VCaP (cell line): ENCODE results near the gene GPX8.
A peak's percentile ranks its signal among the peaks of the same experiment; 100 is the strongest.

Experiments used
- H3K27ac ChIP-seq: fragments of 450-650 bp; 2 replicates; pipeline ENCODE4 v1.5.1; 2017
- CTCF ChIP-seq: fragments of 450-650 bp; conservative IDR thresholded peaks from 2 replicates; pipeline ENCODE4 v1.5.1; 2017; ENCODE audit warnings: mild to moderate bottlenecking, moderate library complexity

Gene GPX8

GRCh38 chr5:55140908-55141665, 18.9 kb upstream of the GPX8 start:
- no peak overlapping the region for H3K27ac ChIP-seq
- TF ChIP-seq CTCF: no peak

DNA sequence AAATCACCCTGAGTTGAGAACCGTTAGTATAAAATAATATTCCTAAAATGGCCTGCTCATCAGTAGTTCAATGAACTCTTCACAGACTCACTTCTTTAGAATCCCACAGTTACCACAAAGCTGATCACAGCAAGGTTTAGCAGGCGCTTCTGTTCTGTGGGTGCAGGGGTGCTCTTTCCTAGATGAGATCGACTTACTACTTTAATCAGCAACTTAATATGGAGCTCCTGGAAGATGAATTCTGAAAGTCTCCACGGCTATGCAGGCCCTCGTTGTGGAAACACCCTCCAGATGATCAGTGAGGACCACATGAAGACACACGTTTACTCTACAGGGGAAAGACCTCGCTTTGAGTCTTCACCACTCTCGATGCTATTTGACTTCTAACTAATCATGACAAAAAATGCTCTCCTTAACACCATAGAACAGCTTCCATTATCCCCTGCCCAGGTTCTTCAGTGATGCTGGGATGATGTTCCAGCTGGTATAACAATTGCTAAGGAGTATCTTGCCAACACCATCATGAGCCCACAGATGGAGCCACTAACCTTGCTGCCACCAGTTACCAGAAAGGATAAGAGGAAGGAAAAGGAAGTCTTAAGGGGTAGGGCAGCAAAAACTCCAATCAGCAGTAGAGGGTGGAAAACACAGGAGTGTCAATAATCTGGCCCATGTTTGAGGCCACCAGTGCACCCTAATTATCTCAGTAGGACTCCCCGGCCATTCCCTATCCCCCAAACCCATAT, 17.9 kb upstream of the GPX8 start:
- no peak overlapping the region for H3K27ac ChIP-seq

DNA sequence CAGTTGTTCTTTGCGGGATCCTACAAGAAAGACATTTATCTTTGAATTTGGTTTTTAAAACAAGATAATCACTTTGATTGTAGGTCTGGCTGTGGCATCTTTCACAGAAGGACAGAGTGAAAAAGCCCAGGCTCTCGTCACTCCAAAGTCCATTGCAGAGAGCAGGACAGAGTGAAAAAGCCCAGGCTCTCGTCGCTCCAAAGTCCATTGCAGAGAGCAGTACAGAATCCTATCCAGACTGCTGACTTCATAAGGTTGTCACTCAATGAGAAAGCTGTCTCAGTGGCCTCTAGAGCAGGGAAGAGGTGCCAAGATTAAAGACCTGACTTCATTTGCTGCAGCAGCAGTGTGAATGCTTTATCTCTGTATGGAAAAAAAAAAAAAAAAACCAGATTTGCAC, 16.3 kb upstream of the GPX8 start:
- TF ChIP-seq CTCF: no peak
- H3K27ac ChIP-seq: no peak overlapping the region

More for the DNA sequence above, 17.9 kb upstream of the GPX8 start:
- TF ChIP-seq CTCF: no peak

GRCh38 chr5:55146080-55146479, 13.9 kb upstream of the GPX8 start:
- H3K27ac ChIP-seq: no peak overlapping the region
- no peak for TF ChIP-seq CTCF

- TF ChIP-seq CTCF: peak; percentile 95
- H3K27ac ChIP-seq: no peak overlapping the region
These were observed 13.3 kb upstream of the GPX8 start for GRCh38 chr5:55146543-55147151.

DNA sequence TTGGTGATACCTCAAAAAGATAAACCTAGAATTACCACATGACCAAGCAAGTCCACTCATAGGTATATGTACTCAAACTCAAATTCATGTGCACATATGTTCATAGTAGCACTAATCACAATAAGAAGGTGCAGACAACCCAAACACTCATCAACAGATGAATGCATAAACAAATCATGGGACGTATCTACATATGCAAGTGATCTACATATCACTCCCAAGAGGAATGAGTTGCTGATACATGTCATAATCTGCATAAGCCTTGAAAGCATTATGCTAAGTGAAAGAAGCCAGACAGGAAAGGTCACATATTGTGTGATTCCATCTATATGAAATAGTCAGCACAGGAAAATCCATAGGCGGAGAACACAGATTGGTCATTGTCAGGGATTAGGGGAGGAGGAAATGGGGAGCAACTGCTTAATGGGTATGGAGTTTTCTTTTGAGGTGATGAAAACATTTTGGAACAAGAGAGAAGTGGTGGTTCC, 10.6 kb upstream of the GPX8 start:
- TF ChIP-seq CTCF: no peak
- no peak overlapping the region for H3K27ac ChIP-seq
